ENCODE results near the gene STUB1.

- TF ChIP-seq FOXA1 (IDR thresholded peaks at IDR 0.05), result no peak
- TF ChIP-seq NFRKB (IDR thresholded peaks at IDR 0.05), result no peak
- TF ChIP-seq FOXK2 (IDR thresholded peaks at IDR 0.05), result no peak
- TF ChIP-seq LEF1 (IDR thresholded peaks at IDR 0.05; ENCODE audit: borderline replicate concordance), result no peak
- no peak for TF ChIP-seq ZNF384 (IDR thresholded peaks at IDR 0.05)
- TF ChIP-seq SP1 (IDR thresholded peaks at IDR 0.05), result no peak
- no peak for TF ChIP-seq BHLHE40 (IDR thresholded peaks at IDR 0.05; ENCODE audit: borderline replicate concordance)
Measured at GRCh38 chr16:686459-687260, 6.5 kb downstream of the STUB1 start.

All from HEK293T (cell line).